Uterus (tissue), 4 donors: ENCODE results near the gene MACIR. TPM values are rescaled to one million over a fixed set of nuclear protein-coding genes. Genes with fewer than 3 reads are reported as not detected.

Source experiments
- DNase-seq, 2 donors: peaks; one replicate each; pipeline ENCODE4 v3.0.0-alpha.2; 2019 to 2020
- H3K27ac ChIP-seq, 2 donors: fragments of 200-600 bp; sonication (generic); 1 replicate in 1 of 2; 2 replicates in 1 of 2; pipeline ENCODE4 v1.5.1; 2016 to 2018
- H3K27me3 ChIP-seq, 2 donors: fragments of 200-600 bp; sonication (generic); one replicate each; pipeline ENCODE4 v1.5.1; 2018 to 2019; ENCODE audit warnings: control low read depth in 1 of 2
- H3K36me3 ChIP-seq, 2 donors: fragments of 200-600 bp; sonication (generic); one replicate each; pipeline ENCODE4 v1.5.1; 2019; ENCODE audit warnings: control low read depth in 1 of 2
- H3K4me1 ChIP-seq, 2 donors: fragments of 200-600 bp; sonication (generic); one replicate each; pipeline ENCODE4 v1.5.1; 2018 to 2019; ENCODE audit warnings: control low read depth in 1 of 2
- H3K4me3 ChIP-seq, 2 donors: fragments of 200-600 bp; sonication (generic); 1 replicate in 1 of 2; 2 replicates in 1 of 2; pipeline ENCODE4 v1.5.1; 2018 to 2019; ENCODE audit warnings: mild to moderate bottlenecking in 1 of 2
- H3K9me3 ChIP-seq, 2 donors: fragments of 200-600 bp; sonication (generic); one replicate each; pipeline ENCODE4 v1.5.1; 2019; ENCODE audit warnings: control low read depth in 1 of 2
- POLR2A ChIP-seq, 2 donors: fragments of 450-650 bp; IDR thresholded peaks; one replicate each; pipeline ENCODE4 v1.6.1; 2016; ENCODE audit warnings: antibody characterized with exemption in 2 of 2, mild to moderate bottlenecking in 1 of 2, moderate library complexity in 1 of 2
- intact Hi-C: fragments of 100-400 bp; cut with DNase I; formaldehyde crosslinking; loops from one replicate; pipeline ENCODE4 v1.15.1; 2023; ENCODE audit warnings: low total_unique reads
- total RNA-seq, 4 donors: library from RNA; depleted of rRNA in 3 of 4; stranded (reverse); fragments of >200 nt in 3 of 4; gene quantifications; one replicate each; pipeline versions ENCODE4 v1.1.0 to v1.2.4, GENCODE V29; 2014 to 2023
- TF ChIP-seq, protein P1 (sequence below), 4 experiments: fragments of 200-600 bp in 2 of 4; fragments of 450-650 bp in 2 of 4; sonication (generic) in 2 of 4; IDR thresholded peaks; one replicate each; pipeline ENCODE4 v1.5.1; 2016 to 2019; ENCODE audit warnings: antibody characterized with exemption in 4 of 4, mild to moderate bottlenecking in 2 of 4, moderate library complexity in 1 of 4
- donor health status: DM: yes; HTN: yes; CAD: no.

MACIR gene
- total RNA-seq, 4 donors from 2014 or later, result 0.51 to 14.9 (median 6.5) TPM

- intact Hi-C loops, result no loop called here
- no peaks in the 10 kb centered on the region for H3K36me3 ChIP-seq
- TF ChIP-seq, protein P1, sequence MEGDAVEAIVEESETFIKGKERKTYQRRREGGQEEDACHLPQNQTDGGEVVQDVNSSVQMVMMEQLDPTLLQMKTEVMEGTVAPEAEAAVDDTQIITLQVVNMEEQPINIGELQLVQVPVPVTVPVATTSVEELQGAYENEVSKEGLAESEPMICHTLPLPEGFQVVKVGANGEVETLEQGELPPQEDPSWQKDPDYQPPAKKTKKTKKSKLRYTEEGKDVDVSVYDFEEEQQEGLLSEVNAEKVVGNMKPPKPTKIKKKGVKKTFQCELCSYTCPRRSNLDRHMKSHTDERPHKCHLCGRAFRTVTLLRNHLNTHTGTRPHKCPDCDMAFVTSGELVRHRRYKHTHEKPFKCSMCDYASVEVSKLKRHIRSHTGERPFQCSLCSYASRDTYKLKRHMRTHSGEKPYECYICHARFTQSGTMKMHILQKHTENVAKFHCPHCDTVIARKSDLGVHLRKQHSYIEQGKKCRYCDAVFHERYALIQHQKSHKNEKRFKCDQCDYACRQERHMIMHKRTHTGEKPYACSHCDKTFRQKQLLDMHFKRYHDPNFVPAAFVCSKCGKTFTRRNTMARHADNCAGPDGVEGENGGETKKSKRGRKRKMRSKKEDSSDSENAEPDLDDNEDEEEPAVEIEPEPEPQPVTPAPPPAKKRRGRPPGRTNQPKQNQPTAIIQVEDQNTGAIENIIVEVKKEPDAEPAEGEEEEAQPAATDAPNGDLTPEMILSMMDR (IDR thresholded peaks at IDR 0.05), result no peak
- no peak for TF ChIP-seq POLR2A (IDR thresholded peaks at IDR 0.05)
- no peak for DNase-seq
- H3K27ac ChIP-seq, result no peak overlapping the region
- no peaks in the 10 kb centered on the region for H3K9me3 ChIP-seq
- H3K27me3 ChIP-seq, result no peaks in the 10 kb centered on the region
- H3K4me3 ChIP-seq, result no peak overlapping the region
- H3K4me1 ChIP-seq, result no peaks in the 10 kb centered on the region
Measured at GRCh38 chr5:103293719-103294118, 35.2 kb downstream of the MACIR start.

GRCh38 chr5:103294906-103295305 lies 36.3 kb downstream of the MACIR start:
- intact Hi-C loops, result no loop called here
- Histone ChIP-seq H3K9me3 (no peaks in the 10 kb centered on the region), H3K27ac (no peak overlapping the region), H3K4me3 (no peak overlapping the region), H3K36me3 (no peaks in the 10 kb centered on the region), H3K4me1 (no peaks in the 10 kb centered on the region), H3K27me3 (no peaks in the 10 kb centered on the region)
- no peak for DNase-seq
- no peak for TF ChIP-seq POLR2A (IDR thresholded peaks at IDR 0.05)
- TF ChIP-seq, protein P1 (IDR thresholded peaks at IDR 0.05), result no peak

DNA sequence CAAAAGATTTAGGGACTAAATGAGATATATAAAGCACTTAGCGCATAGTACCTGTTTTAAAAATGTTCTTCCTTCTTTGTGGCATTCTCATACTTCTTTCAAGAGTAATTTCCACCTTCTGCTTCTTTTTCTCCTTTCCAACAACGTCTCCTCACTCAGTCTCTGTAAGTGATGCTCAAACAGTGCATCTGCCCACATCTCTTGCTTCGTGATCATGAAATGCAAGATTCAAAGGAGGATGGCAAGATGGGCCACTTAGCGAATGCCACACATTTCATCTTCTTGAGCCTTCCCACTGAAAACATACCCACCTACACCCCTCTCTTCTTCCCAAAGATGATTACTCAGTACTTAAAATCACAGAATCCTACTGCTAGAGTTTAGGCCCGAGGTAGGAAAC lies 36.9 kb downstream of the MACIR start:
- Histone ChIP-seq H3K27me3 (no peaks in the 10 kb centered on the region), H3K9me3 (no peaks in the 10 kb centered on the region), H3K27ac (no peak overlapping the region), H3K4me1 (no peaks in the 10 kb centered on the region), H3K4me3 (no peak overlapping the region), H3K36me3 (no peaks in the 10 kb centered on the region)
- DNase-seq, result no peak
- intact Hi-C loops, result no loop called here
- TF ChIP-seq, protein P1 (IDR thresholded peaks at IDR 0.05), result no peak
- no peak for TF ChIP-seq POLR2A (IDR thresholded peaks at IDR 0.05)

- DNase-seq, result no peak
- H3K27ac ChIP-seq, result no peak overlapping the region
- no peaks in the 10 kb centered on the region for H3K27me3 ChIP-seq
- no peak overlapping the region for H3K4me3 ChIP-seq
- intact Hi-C loops, result no loop called here
- H3K9me3 ChIP-seq, result no peaks in the 10 kb centered on the region
- TF ChIP-seq, protein P1 (IDR thresholded peaks at IDR 0.05), result no peak
- TF ChIP-seq POLR2A (IDR thresholded peaks at IDR 0.05), result no peak
- no peaks in the 10 kb centered on the region for H3K4me1 ChIP-seq
- H3K36me3 ChIP-seq, result no peaks in the 10 kb centered on the region
Measured at GRCh38 chr5:103295871-103296270, 37.3 kb downstream of the MACIR start.

DNA sequence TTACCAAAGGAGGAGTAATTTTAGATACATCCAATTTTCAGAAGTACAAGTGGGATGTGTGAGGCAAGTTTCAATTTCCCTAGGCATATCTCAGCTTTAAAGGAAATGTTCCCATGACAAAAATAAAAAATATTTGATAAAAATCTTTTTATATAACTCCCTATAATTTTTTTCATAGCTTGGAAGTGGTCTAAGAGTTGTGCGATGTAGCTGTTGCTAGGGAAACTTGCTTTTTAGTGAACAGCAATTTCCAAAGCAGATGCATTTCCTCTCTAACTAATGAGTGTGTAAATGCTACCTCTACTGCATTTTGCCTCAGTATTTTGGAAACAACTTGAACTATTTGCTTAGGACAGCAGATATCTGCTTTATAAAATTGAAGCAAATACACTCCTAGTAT lies 39.6 kb downstream of the MACIR start:
- H3K27ac ChIP-seq, result no peak overlapping the region
- no peak overlapping the region for H3K4me3 ChIP-seq
- no peaks in the 10 kb centered on the region for H3K36me3 ChIP-seq
- no peaks in the 10 kb centered on the region for H3K27me3 ChIP-seq
- TF ChIP-seq, protein P1 (IDR thresholded peaks at IDR 0.05), result no peak
- TF ChIP-seq POLR2A (IDR thresholded peaks at IDR 0.05), result no peak
- DNase-seq, result no peak
- intact Hi-C loops, result no loop called here
- H3K4me1 ChIP-seq, result no peaks in the 10 kb centered on the region
- no peaks in the 10 kb centered on the region for H3K9me3 ChIP-seq
